Glomerular visceral epithelial cell (primary cell): ENCODE results near the gene CPNE6.

Source experiments
- DNase-seq: peaks from one replicate; pipeline ENCODE4 v3.0.0-alpha.2; 2016; ENCODE audit errors: extremely low spot score

CPNE6 gene

GRCh38 chr14:24086193-24086955, 15.0 kb downstream of the CPNE6 start:
- DNase-seq: no peak

- DNase-seq: no peak
These were observed 15.6 kb downstream of the CPNE6 start for GRCh38 chr14:24087004-24087403.

GRCh38 chr14:24088095-24088494, 16.7 kb downstream of the CPNE6 start:
- DNase-seq: no peak

- no peak for DNase-seq
These were observed 18.5 kb downstream of the CPNE6 start for GRCh38 chr14:24089890-24090289.

- DNase-seq: no peak
These were observed 20.7 kb downstream of the CPNE6 start for GRCh38 chr14:24092110-24092504.

GRCh38 chr14:24092505-24093206, 21.3 kb downstream of the CPNE6 start:
- no peak for DNase-seq

GRCh38 chr14:24093207-24093900, 22.0 kb downstream of the CPNE6 start:
- DNase-seq: no peak

- DNase-seq: peak; percentile 95
These were observed 22.8 kb downstream of the CPNE6 start, which contains the start of gene PCK2 for GRCh38 chr14:24093901-24094840. Gene PCK2, plus strand, starts transcription at chr14:24094311. Its CDS starts 95 bp downstream, at chr14:24094406.

- DNase-seq: no peak
These were observed 23.5 kb downstream of the CPNE6 start for GRCh38 chr14:24094841-24095270.

GRCh38 chr14:24095271-24096068, 24.1 kb downstream of the CPNE6 start:
- peak; percentile 80 for DNase-seq

- DNase-seq: no peak
These were observed 25.3 kb downstream of the CPNE6 start for GRCh38 chr14:24096545-24097181.

GRCh38 chr14:24098229-24098926, 27.0 kb downstream of the CPNE6 start:
- no peak for DNase-seq

- DNase-seq: no peak
These were observed 27.8 kb downstream of the CPNE6 start for GRCh38 chr14:24098927-24099813.

- no peak for DNase-seq
These were observed 29.0 kb downstream of the CPNE6 start for GRCh38 chr14:24100197-24100981.

GRCh38 chr14:24100982-24101494, 29.7 kb downstream of the CPNE6 start:
- no peak for DNase-seq

- DNase-seq: no peak
These were observed 31.1 kb downstream of the CPNE6 start for GRCh38 chr14:24102357-24103048.

GRCh38 chr14:24103451-24103850, 32.1 kb downstream of the CPNE6 start:
- DNase-seq: no peak
